GM20000 (cell line): ENCODE results near the gene LIN37.
"Not testable (repeated sequence)": the region's sequence is repeated elsewhere in the genome, so short reads cannot be mapped to it uniquely, and the experiment has no call there.

ENCODE experiments used
- DNase-seq: peaks from one replicate; pipeline ENCODE4 v3.0.0; 2012; ENCODE audit warnings: low spot score
- TF ChIP-seq, protein P1 (sequence below): IDR thresholded peaks from 2 replicates; pipeline ENCODE4 v1.5.1; 2012; ENCODE audit warnings: mild to moderate bottlenecking, control low read depth; ENCODE audit errors: extremely low read depth, missing control alignments

LIN37 gene

DNA sequence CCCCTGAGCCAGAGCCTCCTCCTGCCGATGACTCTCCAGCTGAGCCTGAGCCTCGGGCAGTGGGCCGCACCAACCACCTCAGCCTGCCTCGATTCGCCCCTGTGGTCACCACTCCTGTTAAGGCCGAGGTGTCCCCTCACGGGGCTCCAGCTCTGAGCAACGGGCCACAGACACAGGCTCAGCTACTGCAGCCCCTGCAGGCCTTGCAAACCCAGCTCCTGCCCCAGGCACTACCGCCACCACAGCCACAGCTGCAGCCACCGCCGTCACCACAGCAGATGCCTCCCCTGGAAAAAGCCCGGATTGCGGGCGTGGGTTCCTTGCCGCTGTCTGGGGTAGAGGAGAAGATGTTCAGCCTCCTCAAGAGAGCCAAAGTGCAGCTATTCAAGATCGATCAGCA is 27.0 kb upstream of the LIN37 start:
- DNase-seq: no peak

DNA sequence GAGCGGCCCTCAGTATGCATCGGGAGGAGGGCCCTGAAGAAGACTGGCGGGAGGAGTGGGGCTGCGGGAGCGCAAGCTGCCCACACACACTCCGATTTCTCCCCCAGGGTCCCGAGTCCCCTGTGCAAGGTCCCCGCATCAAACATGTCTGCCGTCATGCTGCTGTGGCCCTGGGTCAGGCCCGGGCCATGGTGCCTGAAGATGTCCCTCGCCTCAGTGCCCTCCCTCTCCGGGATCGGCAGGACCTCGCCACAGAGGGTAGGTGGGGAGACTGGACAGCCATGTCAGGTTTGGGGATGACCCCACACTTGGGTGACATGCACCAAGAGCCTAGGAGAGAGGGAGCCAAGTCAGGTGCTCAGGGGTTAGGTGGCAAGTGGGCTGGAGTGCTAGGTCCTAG is 25.9 kb upstream of the LIN37 start:
- DNase-seq: no peak
- TF ChIP-seq, protein P1, sequence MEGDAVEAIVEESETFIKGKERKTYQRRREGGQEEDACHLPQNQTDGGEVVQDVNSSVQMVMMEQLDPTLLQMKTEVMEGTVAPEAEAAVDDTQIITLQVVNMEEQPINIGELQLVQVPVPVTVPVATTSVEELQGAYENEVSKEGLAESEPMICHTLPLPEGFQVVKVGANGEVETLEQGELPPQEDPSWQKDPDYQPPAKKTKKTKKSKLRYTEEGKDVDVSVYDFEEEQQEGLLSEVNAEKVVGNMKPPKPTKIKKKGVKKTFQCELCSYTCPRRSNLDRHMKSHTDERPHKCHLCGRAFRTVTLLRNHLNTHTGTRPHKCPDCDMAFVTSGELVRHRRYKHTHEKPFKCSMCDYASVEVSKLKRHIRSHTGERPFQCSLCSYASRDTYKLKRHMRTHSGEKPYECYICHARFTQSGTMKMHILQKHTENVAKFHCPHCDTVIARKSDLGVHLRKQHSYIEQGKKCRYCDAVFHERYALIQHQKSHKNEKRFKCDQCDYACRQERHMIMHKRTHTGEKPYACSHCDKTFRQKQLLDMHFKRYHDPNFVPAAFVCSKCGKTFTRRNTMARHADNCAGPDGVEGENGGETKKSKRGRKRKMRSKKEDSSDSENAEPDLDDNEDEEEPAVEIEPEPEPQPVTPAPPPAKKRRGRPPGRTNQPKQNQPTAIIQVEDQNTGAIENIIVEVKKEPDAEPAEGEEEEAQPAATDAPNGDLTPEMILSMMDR: no peak

More for the DNA sequence above, 27.0 kb upstream of the LIN37 start:
- TF ChIP-seq, protein P1: no peak

DNA sequence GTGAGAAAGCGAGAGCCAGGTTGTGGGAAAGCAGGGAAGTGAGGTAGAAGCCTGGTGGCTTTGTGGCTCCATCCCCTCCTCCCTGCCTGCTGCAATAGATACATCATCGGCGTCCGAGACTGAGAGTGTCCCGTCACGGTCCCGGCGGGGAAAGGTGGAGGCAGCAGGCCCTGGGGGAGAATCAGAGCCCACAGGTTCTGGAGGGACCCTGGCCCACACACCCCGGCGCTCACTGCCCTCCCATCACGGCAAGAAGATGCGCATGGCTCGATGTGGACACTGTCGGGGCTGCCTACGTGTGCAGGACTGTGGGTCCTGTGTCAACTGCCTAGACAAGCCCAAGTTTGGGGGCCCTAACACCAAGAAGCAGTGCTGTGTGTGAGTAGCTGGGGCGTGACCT is 25.5 kb upstream of the LIN37 start:
- TF ChIP-seq, protein P1: no peak
- no peak for DNase-seq

DNA sequence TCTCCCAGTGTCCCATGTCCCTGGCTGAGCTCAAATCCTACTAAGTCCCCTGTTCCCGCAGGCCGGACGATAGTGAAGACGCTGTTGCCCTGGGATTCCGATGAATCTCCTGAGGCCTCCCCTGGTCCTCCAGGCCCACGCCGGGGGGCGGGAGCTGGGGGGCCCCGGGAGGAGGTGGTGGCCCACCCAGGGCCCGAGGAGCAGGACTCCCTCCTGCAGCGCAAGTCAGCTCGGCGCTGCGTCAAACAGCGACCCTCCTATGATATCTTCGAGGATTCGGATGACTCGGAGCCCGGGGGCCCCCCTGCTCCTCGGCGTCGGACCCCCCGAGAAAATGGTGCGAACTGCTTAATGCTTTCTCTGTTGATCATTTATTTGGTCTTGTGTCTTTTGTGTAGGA is 24.7 kb upstream of the LIN37 start:
- TF ChIP-seq, protein P1: no peak
- no peak for DNase-seq

DNA sequence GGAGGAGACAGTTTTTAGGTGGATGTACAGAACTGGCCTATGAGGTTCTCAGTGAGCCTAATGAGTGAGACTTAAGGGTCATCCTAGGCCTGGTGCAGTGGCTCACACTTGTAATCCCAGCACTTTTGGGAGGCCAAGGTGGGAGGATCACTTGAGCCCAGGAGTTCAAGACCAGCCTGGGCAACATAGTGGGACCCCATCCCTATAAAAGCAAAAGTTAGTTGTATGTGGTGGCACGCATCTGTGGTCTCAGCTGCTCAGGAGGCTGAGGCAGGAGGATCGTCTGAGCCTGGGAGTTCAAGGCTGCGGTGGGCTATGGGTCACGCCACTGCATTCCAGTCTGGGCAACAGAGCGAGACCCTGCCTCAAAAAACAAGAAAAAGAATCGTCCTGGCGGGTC is 24.2 kb upstream of the LIN37 start:
- not testable (repeated sequence) for DNase-seq

DNA sequence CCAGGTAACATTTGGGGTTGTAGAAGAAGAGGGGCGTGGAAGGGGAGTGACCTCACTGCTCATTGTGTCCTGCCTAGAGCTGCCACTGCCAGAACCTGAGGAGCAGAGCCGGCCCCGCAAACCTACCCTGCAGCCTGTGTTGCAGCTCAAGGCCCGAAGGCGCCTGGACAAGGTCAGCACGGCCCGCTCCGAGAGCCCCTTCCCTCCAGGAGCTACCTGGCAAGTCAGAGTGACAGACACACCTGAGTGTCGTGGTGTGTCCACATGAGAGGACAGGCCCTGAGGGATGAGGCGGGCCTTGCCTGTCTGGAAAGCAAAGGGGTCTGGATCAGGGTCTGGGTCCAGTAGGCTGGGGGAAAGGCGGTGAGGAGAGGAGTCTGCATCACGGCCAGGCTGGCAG is 23.8 kb upstream of the LIN37 start:
- DNase-seq: no peak
- TF ChIP-seq, protein P1: no peak

DNA sequence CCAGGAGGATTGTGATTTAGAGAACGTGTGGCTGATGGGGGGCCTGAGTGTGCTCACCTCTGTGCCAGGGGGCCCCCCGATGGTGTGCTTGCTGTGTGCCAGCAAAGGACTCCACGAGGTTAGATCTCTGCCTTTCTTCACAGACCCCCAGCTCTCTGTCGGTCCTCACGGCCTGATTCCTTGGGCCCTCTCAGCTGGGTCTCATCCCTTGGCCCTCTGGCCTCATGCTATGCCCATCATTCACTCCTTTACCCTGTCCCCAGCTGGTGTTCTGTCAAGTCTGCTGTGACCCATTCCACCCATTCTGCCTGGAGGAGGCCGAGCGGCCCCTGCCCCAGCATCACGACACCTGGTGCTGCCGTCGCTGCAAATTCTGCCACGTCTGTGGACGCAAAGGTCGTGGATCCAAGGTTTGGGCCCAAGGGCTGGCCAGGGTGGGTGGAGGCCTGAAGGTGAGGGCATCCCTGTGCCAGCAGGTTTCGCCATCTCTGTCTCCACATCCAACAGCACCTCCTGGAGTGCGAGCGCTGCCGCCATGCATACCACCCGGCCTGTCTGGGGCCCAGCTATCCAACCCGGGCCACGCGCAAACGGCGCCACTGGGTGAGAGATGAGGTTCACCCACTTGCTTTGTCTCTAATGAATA is 23.0 kb upstream of the LIN37 start:
- no peak for DNase-seq
- TF ChIP-seq, protein P1: no peak
